Hematopoietic multipotent progenitor cell treated with erythropoietin and hydrocortisone succinate and interleukin-3 and kit ligand, for 8 days (in vitro differentiated cells): ENCODE data around the gene TMPRSS7.
"Not testable (repeated sequence)": the region's sequence is repeated elsewhere in the genome, so short reads cannot be mapped to it uniquely, and the experiment has no call there.

Source experiments
- DNase-seq: peaks from one replicate; pipeline ENCODE4 v3.0.0-alpha.2; 2015

TMPRSS7 gene

GRCh38 chr3:112013058-112013783 lies 21.3 kb upstream of the TMPRSS7 start:
- peak; percentile 68 for DNase-seq

DNA sequence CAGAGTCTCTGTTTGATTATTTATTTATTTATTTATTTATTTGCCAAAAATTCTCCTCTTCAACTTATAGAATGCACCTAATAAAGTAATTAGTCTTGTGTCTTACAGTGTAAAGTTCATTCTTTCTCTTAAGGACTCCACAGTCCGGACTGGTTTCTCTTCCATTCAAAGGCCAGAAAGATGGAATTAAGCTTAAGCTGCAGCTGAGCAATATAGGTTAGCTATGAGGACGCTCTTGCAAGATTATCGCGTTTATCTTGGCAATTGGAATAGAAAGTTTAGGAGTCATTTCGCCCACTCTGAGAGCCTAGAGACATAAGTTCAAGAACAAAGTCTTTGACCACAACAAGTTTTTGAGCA lies 20.8 kb upstream of the TMPRSS7 start:
- DNase-seq: no peak

DNA sequence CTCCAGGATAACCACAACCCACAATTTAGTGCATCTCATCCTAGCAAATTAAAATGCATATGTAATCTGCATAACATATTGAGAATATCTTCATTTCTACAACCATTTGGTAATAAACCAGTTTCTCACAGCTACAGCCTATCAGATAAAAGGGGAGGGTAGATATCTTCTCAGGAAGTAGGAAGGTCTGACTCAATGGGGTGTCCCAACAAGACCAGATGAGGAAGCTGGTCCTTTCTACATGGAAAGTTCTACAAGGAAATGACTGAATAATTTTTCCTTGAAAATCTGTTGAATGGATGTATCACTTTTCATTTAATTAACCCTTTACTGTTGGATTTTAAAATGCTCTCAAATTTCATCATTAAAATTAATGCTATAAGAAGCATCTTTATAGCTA lies 17.4 kb upstream of the TMPRSS7 start:
- DNase-seq: no peak

DNA sequence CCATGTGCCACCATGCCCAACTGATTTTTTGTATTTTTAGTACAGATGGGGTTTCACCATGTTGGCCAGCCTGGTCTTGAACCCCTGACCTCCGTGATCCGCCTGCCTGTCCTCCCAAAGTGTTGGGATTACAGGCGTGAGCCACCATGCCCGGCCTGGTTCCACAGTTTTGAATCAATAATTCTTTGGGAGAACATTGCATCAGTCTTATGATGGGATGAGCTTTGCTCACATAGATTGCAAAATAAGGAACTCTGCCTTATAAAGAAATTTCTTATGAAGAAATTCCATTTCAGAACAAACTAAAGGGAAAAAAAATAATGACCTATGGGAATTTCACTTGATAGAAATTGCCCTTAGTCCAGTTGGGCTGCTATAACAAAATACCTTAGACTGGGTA lies 15.8 kb upstream of the TMPRSS7 start:
- DNase-seq: no peak

DNA sequence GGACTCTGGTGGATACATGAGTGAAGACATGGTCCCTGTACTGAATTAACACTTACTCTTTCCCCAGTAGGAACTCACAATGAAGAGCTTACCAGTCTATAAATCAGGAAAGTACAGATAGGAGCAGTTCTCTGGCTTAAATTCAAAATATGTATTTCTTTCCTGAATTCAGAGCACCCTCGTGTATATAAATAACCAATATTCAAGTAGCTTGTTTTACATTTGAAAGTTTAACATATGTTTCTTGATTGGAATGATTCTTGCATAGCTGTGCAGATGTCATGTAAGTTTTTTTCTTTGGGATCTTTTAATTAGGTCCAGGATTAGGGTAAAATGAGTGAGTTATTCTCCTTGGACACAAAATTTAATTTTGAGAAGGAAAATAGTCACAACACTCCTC lies 14.8 kb upstream of the TMPRSS7 start:
- no peak for DNase-seq

DNA sequence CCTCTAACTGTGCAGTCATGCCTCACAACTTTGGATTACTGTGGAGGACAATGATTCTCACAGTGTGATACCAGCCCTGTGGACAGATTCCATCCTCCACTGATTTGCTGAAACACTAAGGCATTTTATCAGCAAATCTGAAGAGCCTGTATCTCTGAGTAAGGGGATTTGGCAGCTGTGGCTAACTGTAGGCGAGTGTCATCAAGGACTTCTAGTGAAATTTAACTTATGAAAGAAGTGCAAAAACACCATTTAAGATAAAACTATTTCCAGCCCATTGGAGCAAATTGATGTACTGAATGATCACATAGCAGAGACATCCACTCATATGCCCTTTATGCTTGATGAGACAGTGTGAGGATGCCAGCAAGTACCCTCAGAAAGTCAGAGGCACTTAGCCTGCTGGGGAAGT lies 13.9 kb upstream of the TMPRSS7 start:
- no peak for DNase-seq

DNA sequence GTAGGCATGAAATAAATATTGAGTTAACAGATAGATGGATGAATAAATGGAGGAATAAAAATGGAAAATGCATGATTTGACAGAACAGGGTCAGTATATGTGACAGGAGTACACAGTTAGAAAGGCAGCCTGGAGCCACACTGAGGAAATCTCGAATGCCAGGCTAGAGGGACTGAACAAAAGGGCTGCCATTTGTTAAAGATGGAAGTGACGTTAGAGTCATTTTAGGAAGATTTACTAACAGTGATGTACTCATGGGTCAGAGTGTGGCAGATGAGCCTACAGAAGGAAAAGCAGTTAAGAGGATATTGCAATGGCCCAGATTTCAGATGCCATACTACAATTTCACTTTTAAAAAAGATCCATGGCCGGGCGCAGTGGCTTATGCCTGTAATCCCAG lies 7.4 kb upstream of the TMPRSS7 start:
- DNase-seq: no peak

GRCh38 chr3:112027826-112028225 lies 6.7 kb upstream of the TMPRSS7 start:
- no peak for DNase-seq

- no peak for DNase-seq
These were observed 3.6 kb upstream of the TMPRSS7 start for GRCh38 chr3:112030901-112031300.

DNA sequence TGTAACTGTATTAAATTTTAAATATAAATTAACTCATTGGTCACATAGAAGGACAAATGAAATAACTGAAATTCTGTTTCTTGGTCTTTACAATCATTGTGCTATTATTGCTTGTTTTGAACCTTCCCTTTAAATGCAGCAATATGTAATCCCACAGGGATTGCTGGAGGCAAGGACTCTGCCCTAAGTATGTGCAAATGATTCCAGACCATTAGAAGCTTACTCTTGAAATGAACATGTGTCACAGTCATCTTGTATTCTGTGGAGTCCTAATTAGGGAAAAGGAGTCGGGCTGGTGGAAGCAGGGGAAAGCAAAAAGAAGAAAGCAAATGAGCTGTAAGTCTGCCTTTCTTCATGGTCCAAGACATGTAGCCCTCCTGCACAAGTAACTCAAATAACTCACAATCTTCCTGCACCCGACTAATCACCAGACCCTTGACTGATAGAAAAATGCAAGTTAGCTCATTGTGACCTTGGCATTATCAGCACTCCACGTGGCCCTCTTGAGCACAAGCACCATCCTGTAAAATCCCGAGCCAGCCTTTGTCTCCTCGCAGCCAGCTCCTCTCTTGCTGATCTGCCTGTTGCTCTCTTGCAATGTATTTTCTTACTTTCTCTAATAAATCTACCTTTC lies 2.3 kb upstream of the TMPRSS7 start:
- DNase-seq: no peak

DNA sequence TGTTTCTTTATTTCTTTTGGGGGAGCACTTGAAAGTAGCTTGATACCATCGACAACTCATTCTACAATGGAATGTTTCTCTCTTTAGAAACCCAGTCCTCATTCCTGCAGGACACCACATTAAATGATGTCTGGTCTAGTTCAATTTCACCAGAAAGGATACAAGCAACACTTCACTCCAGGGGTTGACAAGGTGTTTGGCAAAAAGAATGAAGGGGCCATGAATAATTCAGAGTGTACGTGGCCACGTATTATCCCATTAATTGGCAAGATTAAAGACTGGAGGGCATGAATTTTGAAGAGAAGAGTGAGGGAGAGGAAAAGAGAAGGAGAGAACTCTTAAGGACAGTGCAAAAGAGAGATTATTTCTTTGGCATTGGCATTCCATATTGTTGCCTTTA lies 705 bp downstream of the TMPRSS7 start:
- no peak for DNase-seq

DNA sequence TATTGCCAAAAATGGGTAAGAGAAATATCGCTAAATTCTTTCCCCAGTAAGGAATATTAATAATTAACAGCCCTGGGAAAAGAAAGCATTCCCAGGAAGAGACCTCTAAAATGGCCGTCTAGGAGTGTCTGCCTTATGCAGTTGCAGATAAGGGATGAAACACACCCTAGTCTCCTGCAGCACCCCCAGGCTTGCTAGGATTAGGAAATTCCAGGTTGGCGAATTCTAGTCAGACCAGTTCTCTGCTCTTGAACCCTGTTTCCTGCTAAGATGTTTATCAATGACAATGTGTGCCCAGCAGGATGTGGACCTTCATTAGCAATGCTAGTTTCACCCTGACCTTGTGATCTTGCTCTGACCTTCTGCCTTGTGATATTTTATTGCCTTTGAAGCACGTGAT lies 2.7 kb downstream of the TMPRSS7 start:
- not testable (repeated sequence) for DNase-seq

DNA sequence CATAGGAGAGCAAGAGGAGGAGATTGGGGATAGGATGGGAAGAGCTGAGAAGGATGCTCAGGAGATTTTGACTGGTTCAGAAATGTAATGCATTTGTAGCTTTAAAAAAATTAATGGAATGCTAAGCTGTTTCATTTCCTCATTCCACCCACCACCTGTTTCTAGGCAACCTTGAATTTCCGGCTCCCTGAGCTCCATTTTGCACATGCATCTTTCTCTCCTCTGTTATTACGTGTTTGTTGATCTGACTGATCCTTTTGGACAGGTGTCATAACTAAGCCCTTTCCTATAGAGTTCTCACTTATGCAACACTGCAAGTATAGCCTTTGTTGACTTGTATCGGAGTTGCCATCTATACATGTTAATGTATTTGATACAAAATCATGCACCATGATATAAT lies 4.3 kb downstream of the TMPRSS7 start:
- no peak for DNase-seq

DNA sequence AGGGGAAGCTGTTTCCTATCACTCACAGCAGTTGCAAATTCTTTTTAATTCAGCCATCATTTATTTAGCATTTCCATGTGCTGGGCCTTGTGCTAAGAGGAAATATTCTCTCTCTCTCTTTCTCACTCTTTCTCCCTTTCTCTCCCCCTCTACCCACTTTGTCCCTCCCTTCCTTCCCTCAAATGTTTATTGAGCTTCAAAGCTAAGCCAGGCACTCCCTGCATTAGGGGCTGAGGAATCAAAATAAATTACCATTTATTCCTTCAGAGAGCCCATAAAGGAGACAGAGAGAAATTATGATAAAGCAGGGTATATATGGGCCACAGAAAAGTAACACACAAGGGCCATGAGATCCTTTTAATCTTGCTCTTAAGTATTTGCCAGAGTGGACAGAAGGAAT lies 6.8 kb downstream of the TMPRSS7 start:
- DNase-seq: no peak

GRCh38 chr3:112042842-112043280 lies 8.3 kb downstream of the TMPRSS7 start:
- no peak for DNase-seq

DNA sequence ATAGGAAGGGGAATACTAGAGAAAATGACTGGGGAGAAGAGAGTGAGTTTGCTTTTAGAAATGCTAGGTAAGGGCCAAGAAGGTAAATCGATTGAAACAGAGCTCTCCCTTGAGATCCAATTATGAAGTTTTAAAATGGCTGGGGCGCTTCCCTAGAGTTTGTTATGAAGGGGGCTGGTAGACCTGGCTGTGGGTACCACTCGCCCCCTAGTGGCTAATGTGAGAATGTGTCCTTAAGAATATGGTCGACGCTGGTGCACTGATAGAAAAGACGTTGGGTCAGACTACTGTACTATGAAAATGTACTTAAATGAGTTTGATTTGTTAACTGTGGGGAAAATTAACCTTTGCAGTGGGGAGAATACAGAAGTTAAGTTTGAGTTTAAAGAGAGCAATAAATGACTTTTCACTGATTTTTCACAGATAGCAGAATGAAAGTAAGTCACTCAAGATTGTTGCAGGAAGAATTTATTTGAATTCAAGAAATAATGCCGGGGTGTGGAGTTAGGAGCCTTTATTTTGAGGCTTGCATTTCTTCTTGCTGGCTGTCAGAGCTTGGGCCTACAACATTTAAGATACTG lies 9.2 kb downstream of the TMPRSS7 start:
- peak; percentile 80 for DNase-seq

DNA sequence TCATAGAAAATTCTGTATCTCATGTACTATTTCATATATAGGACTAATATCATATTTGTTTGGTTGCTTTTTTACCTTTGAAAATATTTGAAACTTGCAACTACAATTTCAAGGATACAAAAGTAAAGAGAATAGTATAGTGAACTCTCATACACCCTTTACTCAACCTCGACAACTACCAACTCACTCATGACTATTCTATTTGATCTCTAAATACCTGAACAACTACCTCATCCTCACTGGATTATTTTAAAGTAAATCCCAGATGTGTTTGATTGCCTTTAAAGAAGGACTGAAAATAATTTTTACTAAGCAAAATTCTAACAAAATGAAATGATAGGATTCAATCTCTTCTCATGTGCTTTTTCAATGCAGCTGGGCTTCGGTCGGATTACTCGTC lies 12.1 kb downstream of the TMPRSS7 start:
- DNase-seq: no peak

- DNase-seq: no peak
These were observed 12.7 kb downstream of the TMPRSS7 start for GRCh38 chr3:112047264-112047663.

- DNase-seq: no peak
These were observed 14.4 kb downstream of the TMPRSS7 start for GRCh38 chr3:112048911-112049310.

- no peak for DNase-seq
These were observed 18.7 kb downstream of the TMPRSS7 start for GRCh38 chr3:112053229-112053628.

- DNase-seq: no peak
These were observed 22.0 kb downstream of the TMPRSS7 start for GRCh38 chr3:112056451-112056929.

GRCh38 chr3:112059497-112059896 lies 25.0 kb downstream of the TMPRSS7 start:
- no peak for DNase-seq

DNA sequence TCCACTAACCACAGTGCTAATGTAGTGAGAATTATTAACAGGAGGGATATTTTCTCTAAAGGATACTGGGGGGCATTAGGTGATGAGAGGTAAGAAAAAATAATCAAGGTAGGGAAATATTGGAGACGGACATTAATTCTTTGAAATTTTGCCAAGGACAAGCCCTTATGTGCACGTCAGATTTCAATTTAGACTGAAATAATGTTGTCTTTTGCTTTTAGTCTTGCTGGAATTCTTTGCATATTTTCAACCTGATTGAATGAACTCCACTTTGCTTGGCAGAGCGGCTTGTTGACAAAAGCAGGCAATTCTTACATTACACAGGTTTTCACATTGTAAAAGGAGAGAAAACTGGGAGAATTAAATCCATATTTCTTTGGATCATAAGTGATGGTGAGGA lies 26.6 kb downstream of the TMPRSS7 start:
- DNase-seq: no peak

DNA sequence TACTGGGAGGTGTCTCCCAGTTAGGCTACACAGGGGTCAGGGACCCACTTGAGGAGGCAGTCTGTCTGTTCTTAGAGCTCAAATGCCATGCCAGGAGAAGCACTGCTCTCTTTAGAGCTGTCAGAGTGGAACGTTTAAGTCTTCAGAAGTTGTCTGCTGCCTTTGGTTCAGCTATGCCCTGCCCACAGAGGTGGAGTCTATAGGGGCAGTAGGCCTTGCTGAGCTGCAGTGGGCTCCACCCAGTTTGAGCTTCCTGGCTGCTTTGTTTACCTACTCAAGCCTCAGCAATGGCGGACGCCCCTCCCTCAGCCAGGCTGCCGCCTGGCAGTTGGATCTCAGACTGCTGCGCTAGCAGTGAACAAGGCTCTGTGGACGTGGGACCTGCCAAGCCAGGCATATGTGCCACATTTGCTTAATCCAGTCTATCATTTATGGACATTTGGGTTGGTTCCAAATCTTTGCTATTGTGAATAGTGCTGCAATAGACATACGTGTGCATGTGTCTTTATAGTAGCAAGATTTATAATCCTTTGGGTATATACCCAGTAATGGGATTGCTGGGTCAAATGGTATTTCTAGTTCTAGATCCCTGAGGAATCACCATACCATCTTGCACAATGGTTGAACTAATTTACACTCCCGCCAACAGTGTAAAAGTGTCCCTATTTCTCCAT lies 38.0 kb downstream of the TMPRSS7 start:
- DNase-seq: not testable (repeated sequence)
